NOMO-1 treated with DMSO at 0.1 percent for 48 hours (cell line): Measurements from ENCODE around the gene PSMB9.
"Not testable (repeated sequence)": the region's sequence is repeated elsewhere in the genome, so short reads cannot be mapped to it uniquely, and the experiment has no call there.

Source experiments
- DNase-seq: peaks from one replicate; lab custom pipeline; 2025; ENCODE audit not compliant: unreplicated experiment; lab: John Stamatoyannopoulos, UW

Gene PSMB9

GRCh38 chr6:32858194-32858593, 4.2 kb downstream of the PSMB9 start:
- no peak for DNase-seq

DNA sequence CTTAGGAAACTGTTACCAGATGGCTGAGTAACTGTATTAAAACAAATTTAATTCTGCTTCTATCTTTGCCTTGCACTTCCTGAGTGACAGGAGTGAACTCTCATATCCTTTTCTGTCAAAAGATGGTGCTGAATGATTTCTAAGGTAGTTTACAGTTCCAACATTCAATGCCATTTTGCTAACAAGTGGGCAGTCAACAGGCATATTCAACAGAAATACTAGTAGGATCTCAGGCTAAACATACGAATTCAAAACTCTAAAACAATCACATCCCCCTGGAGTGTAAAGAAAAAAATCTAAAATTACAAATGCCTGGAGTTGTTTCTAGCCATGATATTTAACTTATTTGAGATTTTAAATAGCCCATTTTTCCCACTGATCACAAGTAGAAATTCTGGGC, 6.7 kb downstream of the PSMB9 start:
- DNase-seq: no peak

DNA sequence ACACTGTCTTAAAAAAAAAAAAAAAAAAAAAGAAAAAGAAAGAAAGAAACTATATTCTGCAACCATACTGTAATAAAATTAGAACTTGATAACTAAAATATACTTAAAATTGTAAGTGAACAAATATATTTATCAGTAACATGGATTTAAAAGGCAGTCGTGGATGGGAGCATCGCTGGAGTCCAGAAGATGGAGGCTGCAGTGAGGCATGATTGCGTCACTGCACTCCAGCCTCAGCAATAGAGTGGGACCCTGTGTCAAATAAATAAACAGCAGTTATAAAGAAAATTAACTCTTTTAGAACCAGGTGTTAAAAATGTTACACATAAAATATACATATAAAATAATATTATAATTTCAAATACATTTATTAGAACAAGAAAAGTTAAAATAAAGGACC, 8.7 kb downstream of the PSMB9 start:
- DNase-seq: no peak

DNA sequence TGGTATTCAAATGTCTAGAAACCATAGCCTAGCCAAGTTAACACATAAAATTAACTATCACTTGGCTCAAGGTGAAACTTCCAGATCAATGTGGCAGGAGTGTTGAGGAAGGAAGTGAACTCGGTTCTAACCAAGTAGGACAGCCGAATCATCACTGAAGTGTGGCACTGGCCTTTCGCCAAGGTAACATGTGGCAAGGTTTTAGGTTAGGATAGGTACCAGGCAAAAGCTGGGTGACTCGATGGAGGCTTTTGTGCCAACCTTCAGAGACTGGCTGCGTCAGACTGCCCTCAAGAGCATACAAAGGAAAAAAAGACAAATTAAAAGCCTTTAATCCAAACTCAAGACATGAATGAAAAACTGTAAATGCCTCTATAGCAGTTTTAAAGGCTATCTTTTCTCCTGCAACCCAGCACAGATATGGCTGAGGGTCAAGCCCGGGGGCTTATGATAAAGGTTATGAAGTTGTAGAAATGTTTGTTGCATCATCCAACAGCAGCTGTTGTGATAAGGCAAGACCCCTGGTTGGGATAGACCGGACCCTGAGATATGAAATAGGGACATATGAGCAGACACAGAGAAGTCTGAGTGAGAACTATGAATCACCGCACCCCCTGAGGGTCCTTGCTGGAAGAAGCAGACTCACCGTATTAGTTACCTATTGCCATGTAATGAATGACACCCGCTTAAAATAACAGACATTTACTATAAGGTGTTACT, 11.9 kb downstream of the PSMB9 start:
- DNase-seq: no peak

- DNase-seq: peak; percentile 63
Measured at GRCh38 chr6:32867022-32867477, 13.1 kb downstream of the PSMB9 start.

DNA sequence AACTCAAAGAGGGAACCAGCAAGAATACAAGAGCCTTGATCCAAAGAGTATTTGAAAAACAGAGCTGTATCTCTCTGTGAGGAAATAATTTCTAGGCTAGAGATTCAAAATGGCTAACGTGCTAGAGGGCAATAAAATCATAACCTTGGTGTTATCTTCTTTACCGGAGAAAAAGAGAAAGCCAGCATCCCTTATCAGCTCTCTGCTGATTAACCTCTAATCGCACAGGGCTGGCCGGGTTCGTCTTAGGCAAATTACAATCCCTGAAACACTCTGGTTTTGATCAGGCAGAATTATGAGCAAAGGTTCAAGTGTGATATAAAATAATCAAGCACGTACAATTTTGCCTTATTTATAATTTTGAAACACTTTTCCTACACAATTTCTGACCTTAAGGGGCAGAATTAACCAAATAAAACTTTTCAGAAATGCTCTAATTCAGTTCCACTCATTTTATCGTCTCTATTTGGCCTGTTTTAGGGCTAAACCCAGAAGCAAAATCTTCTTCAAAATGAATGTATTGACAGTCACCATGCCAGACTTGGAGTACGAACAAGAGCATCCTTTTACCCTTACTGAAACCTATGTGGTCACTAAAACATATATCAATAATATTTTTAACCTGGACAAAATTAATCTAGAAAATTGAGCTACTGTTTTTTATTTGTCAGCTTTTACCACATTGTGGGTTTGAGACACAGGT, 13.7 kb downstream of the PSMB9 start:
- DNase-seq: no peak

- DNase-seq: peak; percentile 60
Measured at GRCh38 chr6:32868257-32868788, 14.3 kb downstream of the PSMB9 start.

- DNase-seq: not testable (repeated sequence)
Measured at GRCh38 chr6:32873947-32874346, 20.0 kb downstream of the PSMB9 start.

GRCh38 chr6:32876603-32877002, 22.6 kb downstream of the PSMB9 start:
- DNase-seq: no peak

DNA sequence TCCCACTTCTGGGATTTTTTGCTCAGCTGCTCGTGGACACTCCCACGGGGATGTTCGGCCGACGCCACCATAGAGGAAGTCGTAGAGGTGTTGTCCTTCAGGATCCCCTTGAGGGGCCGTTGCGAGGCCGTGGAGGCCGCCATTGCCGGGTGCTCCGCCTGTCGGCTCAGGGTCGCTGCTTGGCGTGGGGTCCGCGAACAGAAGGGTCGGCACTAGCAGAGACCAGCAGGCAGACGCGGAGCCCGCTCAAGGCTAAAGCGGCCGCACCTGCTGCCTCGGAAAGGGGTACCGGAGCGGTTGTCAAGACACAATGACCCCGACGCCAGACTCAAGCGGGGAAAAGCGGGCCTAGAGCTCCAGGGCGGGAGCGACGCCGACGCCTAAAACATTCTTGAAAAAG, 25.7 kb downstream of the PSMB9 start:
- no peak for DNase-seq

GRCh38 chr6:32880962-32881361, 27.0 kb downstream of the PSMB9 start:
- not testable (repeated sequence) for DNase-seq

DNA sequence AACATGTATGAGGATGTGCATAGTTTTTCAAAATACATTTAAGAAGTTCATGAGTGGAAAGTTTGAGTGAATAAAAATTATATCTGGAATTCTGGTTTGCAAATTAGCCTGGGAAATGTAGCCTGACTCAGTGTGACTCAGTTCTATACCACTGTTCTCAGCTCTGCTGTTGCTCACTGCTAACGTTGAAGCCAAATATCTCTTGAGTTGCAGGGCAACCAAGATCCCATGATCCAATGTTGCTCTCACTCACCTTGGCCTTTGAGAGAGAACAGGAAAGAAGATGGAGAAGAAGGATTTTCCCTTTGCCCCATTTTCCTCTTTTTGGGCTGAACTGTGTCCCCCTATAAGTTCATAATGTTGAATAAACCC, 28.9 kb downstream of the PSMB9 start:
- no peak for DNase-seq

GRCh38 chr6:32883789-32884188, 29.8 kb downstream of the PSMB9 start:
- DNase-seq: peak; percentile 11

DNA sequence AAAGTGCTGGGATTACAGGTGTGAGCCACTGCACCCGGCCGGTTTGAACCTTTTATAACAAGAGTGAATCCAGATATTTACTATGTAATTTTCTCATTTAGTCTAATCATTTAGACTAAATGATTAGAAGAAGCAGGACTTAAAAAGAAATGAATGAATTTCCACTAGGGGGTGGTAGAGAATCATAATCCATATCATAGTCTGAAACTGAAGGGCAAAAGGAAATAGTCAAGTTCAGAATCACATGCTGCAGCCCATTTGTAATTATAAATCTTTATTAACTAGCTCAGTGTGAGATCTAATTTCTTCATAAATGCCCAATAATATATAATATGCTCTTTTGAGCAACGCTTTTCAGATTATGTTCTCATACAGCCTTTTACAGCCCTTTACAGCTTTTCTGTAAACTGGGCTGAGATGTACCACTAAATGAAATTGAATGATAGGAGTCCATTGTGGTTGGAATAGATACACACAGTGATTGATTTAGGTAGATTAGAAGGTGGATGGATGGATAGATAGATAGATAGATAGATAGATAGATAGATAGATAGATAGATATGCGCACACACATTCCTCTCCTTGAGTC, 31.8 kb downstream of the PSMB9 start:
- DNase-seq: peak; percentile 75

DNA sequence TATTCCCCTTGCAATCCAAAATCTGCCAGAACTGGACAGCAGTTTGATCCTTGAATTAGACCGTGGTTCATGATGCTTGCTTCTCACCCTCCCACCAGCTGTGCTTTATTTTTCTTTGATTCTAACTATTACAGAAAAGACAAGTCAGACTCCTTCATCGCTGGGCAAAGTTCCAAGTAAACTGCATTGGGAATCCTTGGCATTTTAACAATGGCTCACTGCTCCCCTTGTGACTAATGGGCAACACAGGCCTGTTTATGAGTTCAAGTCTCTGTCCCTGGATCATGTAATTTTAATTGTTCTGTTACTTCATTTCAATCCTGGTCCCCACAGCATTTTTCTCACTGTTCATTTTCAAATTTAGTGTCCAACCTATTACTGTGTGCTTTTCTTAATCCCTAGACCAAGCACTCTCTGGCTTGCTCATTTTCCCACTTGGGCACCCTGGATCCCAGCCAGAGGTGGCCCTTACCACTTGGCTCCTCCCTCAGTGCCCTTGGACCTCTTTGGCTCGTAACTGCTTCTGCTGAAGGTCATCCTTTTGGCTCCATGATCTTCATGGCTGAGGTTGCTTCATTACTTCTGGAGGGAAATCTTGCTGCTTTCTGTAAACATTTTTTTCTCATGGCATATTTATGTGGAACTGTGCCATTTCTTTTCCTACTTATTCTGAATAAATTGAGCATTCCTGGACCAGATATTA, 32.8 kb downstream of the PSMB9 start:
- DNase-seq: no peak

- no peak for DNase-seq
Measured at GRCh38 chr6:32887616-32888015, 33.6 kb downstream of the PSMB9 start.

DNA sequence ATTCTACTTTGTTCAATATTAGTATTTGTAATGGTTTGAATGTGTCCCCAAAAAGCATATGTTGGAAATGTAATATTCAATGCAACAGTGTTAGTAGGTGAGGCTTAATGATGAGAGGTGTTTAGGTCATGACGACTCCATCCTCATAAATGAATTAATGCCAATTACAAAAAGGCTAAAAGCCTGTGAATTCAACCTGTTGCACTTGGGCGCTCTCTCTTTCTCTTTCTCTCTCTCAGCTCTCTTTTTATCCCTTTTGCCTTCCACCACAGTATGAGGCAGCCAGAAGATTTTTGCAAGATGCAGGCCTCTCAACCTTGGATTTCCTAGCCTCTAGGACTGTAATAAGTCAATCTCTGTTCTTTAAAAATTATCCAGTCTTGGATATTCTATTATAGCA, 34.6 kb downstream of the PSMB9 start:
- DNase-seq: no peak

DNA sequence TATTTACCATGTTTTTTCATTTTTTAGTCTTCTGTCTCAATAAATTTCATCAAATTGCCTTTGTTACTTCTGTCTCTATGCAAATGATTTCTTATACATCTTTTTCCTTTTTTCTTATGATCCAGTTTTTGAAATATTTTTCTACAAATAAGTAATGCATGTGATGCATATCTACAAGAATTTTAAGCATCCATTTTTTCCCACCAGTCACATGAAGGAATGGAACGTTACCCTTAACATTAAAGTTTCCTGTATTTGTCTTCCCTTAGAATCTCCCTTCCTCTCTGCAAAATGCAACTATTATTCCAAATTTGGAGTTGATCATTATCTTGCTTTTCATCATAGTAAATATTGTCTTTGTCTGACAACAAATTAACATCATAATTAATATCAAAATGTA, 35.5 kb downstream of the PSMB9 start:
- DNase-seq: no peak

DNA sequence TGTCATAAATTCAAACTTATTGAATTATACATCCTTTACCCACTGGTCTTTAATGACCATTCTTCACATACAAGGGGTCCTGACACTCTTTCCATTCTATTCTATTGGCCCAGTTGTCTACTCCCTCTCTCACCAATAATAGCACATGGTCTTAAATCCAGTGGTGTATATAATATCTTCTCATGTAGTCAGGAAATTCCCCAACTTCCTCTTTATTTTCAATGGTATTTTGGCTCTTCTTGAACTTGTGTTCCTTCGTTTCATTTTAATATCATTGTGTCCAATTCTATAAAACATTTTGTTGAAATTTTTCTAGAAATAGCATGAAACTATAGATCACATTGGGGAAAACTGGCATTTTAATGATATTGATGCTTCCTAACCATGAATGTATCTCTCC, 36.8 kb downstream of the PSMB9 start:
- DNase-seq: peak; percentile 24

GRCh38 chr6:32894085-32895005, 40.4 kb downstream of the PSMB9 start:
- DNase-seq: peak; percentile 90
